Measurements from ENCODE around the gene HNRNPF. TPM values are rescaled to one million over a fixed set of nuclear protein-coding genes. Genes with fewer than 3 reads are reported as not detected.

The HNRNPF gene
- total and polyA plus RNA-seq, 2 of the 8 experiments (the other 6 are each of a cell fraction or from before 2014, with no cell fraction given): 209 to 389 TPM

- TF ChIP-seq SP1 (IDR thresholded peaks at IDR 0.05; ENCODE audit: low read depth, low read length) (no peak; the same call in 1 of the 2 replicates), ZNF274 (IDR thresholded peaks at IDR 0.05; ENCODE audit: borderline replicate concordance, extremely low read depth, low read length) (no peak)
Measured at GRCh38 chr10:43408710-43409384, at the start of gene HNRNPF (continued).

Measured in H1 (cell line).